ENCODE measurements around the gene B2M. TPM values are rescaled to one million over a fixed set of nuclear protein-coding genes. Genes with fewer than 3 reads are reported as not detected.
A peak's percentile ranks its signal among the peaks of the same experiment; 100 is the strongest.
"Not testable (repeated sequence)": the region's sequence is repeated elsewhere in the genome, so short reads cannot be mapped to it uniquely, and the experiment has no call there.

Gene B2M
- total RNA-seq, 1 donor from 2014 or later = 21.5 TPM

GRCh38 chr15:44726568-44727484, 15.5 kb downstream of the B2M start:
- DNase-seq = no peak
- Mint-ChIP-seq H3K4me3 (ENCODE audit: unreplicated experiment) (peak overlapping the region; percentile 25), H3K27me3 (ENCODE audit: unreplicated experiment) (peaks cover 4% of the 10 kb centered on the region), H3K9me3 (ENCODE audit: unreplicated experiment) (peaks cover 5% of the 10 kb centered on the region), H3K27ac (ENCODE audit: unreplicated experiment) (no peak overlapping the region), H3K36me3 (ENCODE audit: unreplicated experiment) (no peaks in the 10 kb centered on the region), H3K4me1 (ENCODE audit: low read depth, unreplicated experiment) (no peaks in the 10 kb centered on the region)
- no peak for TF ChIP-seq CTCF (IDR thresholded peaks at IDR 0.05; ENCODE audit: partially characterized antibody, unreplicated experiment)

GRCh38 chr15:44727485-44728231, 16.3 kb downstream of the B2M start:
- TF ChIP-seq CTCF (IDR thresholded peaks at IDR 0.05; ENCODE audit: partially characterized antibody, unreplicated experiment) = no peak
- H3K9me3 Mint-ChIP-seq (ENCODE audit: unreplicated experiment) = peaks cover 5% of the 10 kb centered on the region
- peak overlapping the region; percentile 25 for H3K4me3 Mint-ChIP-seq (ENCODE audit: unreplicated experiment)
- DNase-seq = no peak
- no peaks in the 10 kb centered on the region for H3K36me3 Mint-ChIP-seq (ENCODE audit: unreplicated experiment)
- peaks cover 4% of the 10 kb centered on the region for H3K27me3 Mint-ChIP-seq (ENCODE audit: unreplicated experiment)
- H3K27ac Mint-ChIP-seq (ENCODE audit: unreplicated experiment) = peak overlapping the region; percentile 22
- H3K4me1 Mint-ChIP-seq (ENCODE audit: low read depth, unreplicated experiment) = no peaks in the 10 kb centered on the region

GRCh38 chr15:44728232-44728575, 16.9 kb downstream of the B2M start:
- Mint-ChIP-seq H3K4me3 (ENCODE audit: unreplicated experiment) (peak overlapping the region; percentile 96), H3K27ac (ENCODE audit: unreplicated experiment) (peak overlapping the region; percentile 97)
- not testable (repeated sequence) for H3K4me1 Mint-ChIP-seq (ENCODE audit: low read depth, unreplicated experiment); DNase-seq; H3K27me3 Mint-ChIP-seq (ENCODE audit: unreplicated experiment); H3K36me3 Mint-ChIP-seq (ENCODE audit: unreplicated experiment); H3K9me3 Mint-ChIP-seq (ENCODE audit: unreplicated experiment)

- Mint-ChIP-seq H3K4me1 (ENCODE audit: low read depth, unreplicated experiment) (no peaks in the 10 kb centered on the region), H3K27me3 (ENCODE audit: unreplicated experiment) (peaks cover 4% of the 10 kb centered on the region), H3K9me3 (ENCODE audit: unreplicated experiment) (peaks cover 5% of the 10 kb centered on the region), H3K27ac (ENCODE audit: unreplicated experiment) (peak overlapping the region; percentile 97), H3K4me3 (ENCODE audit: unreplicated experiment) (peak overlapping the region; percentile 96), H3K36me3 (ENCODE audit: unreplicated experiment) (no peaks in the 10 kb centered on the region)
- TF ChIP-seq CTCF (IDR thresholded peaks at IDR 0.05; ENCODE audit: partially characterized antibody, unreplicated experiment) = no peak
- DNase-seq = peak; percentile 86
Measured at GRCh38 chr15:44728576-44729407, 17.5 kb downstream of the B2M start.

- H3K4me1 Mint-ChIP-seq (ENCODE audit: low read depth, unreplicated experiment) = no peaks in the 10 kb centered on the region
- H3K9me3 Mint-ChIP-seq (ENCODE audit: unreplicated experiment) = peaks cover 5% of the 10 kb centered on the region
- peak overlapping the region; percentile 97 for H3K27ac Mint-ChIP-seq (ENCODE audit: unreplicated experiment)
- TF ChIP-seq CTCF (IDR thresholded peaks at IDR 0.05; ENCODE audit: partially characterized antibody, unreplicated experiment) = no peak
- DNase-seq = peak; percentile 43
- peaks cover 4% of the 10 kb centered on the region for H3K27me3 Mint-ChIP-seq (ENCODE audit: unreplicated experiment)
- H3K4me3 Mint-ChIP-seq (ENCODE audit: unreplicated experiment) = peak overlapping the region; percentile 96
- no peaks in the 10 kb centered on the region for H3K36me3 Mint-ChIP-seq (ENCODE audit: unreplicated experiment)
Measured at GRCh38 chr15:44729408-44730127, 18.3 kb downstream of the B2M start.

Data from glutamatergic neuron (in vitro differentiated cells).